ENCODE data around the gene KRTAP5-8. TPM values are rescaled to one million over a fixed set of nuclear protein-coding genes. Genes with fewer than 3 reads are reported as not detected.
A peak's percentile ranks its signal among the peaks of the same experiment; 100 is the strongest.

Gene KRTAP5-8
- total and polyA plus RNA-seq, 2 of the 4 experiments (the other 2 are of a cell fraction), result 0.07 TPM; not detected in 1

GRCh38 chr11:71504531-71504930 lies 33.3 kb upstream of the KRTAP5-8 start:
- DNase-seq (no peak), ATAC-seq (ENCODE audit: low read depth) (no peak)
- H2AK5ac ChIP-seq (ENCODE audit: low read depth, low read length), result no peak overlapping the region
- H4K5ac ChIP-seq (ENCODE audit: low read depth, low read length), result no peak overlapping the region
- H3K4me1 ChIP-seq (ENCODE audit: control insufficient read depth, insufficient read depth, low read length), result no peaks in the 10 kb centered on the region
- no peak overlapping the region for H3K56ac ChIP-seq (ENCODE audit: extremely low read depth, insufficient read depth, low read length)
- no peak overlapping the region for H3K9ac ChIP-seq (ENCODE audit: low read depth, low read length)
- H2BK120ac ChIP-seq (ENCODE audit: low read depth, low read length), result no peak overlapping the region
- no peak overlapping the region for H3K4me2 ChIP-seq (ENCODE audit: low read depth, low read length)
- peak overlapping the region; percentile 53 for H2AK9ac ChIP-seq (replicated peaks; ENCODE audit: low read depth, low read length, poor library complexity)
- no peaks in the 10 kb centered on the region for H3K79me1 ChIP-seq (ENCODE audit: low read depth in 1 of 2, low read length in 2 of 2)
- no peaks in the 10 kb centered on the region for H3K9me3 ChIP-seq (ENCODE audit: control insufficient read depth, insufficient read depth, low read length)
- no peak overlapping the region for H4K8ac ChIP-seq (ENCODE audit: low read depth in 2 of 2, low read length in 2 of 2)
- H3K27ac ChIP-seq (ENCODE audit: insufficient read depth, low read length), result no peak overlapping the region
- CTCF ChIA-PET, result no interaction called here
- 67% methylated on average over 3 of the region's 10 CpGs; no CpG with 5 or more reads in 1 of the 2 experiments for WGBS, 2 experiments (ENCODE audit: extremely low coverage in 2 of 2, insufficient read length in 1 of 2)
- H3K14ac ChIP-seq (replicated peaks; ENCODE audit: low read depth, low read length), result no peak overlapping the region
- POLR2A ChIA-PET (ENCODE audit: unreplicated experiment), result no interaction called here
- 0 out of 2 replicates have a peak, but pooled peaks cover 5% of the 10 kb centered on the region for H3K9me1 ChIP-seq (ENCODE audit: insufficient read depth, low read length)
- intact Hi-C loops (cut with micrococcal nuclease), result no loop called here
- dilution Hi-C loops (cut with HindIII; ENCODE audit: low sequenced_read_pairs, unreplicated experiment), result no loop called here
- no peak overlapping the region for H2BK20ac ChIP-seq (ENCODE audit: low read depth, low read length)
- no TSS peak for BruUV-seq (replicated peaks)
- no peak overlapping the region for H3K23ac ChIP-seq (ENCODE audit: low read depth, low read length)
- no peak overlapping the region for H3K18ac ChIP-seq (ENCODE audit: low read depth, low read length)
- H2BK5ac ChIP-seq (ENCODE audit: low read depth, low read length, poor library complexity, severe bottlenecking), result no peak overlapping the region
- H3K27me3 ChIP-seq (ENCODE audit: control insufficient read depth, insufficient read depth, low read length), result no peaks in the 10 kb centered on the region
- no peak for TF ChIP-seq MAZ (IDR thresholded peaks at IDR 0.05; ENCODE audit: borderline replicate concordance, low read depth, low read length)
- TF ChIP-seq BHLHE40 (IDR thresholded peaks at IDR 0.05; ENCODE audit: low read depth, low read length), result no peak
- no peak for TF ChIP-seq CEBPB (IDR thresholded peaks at IDR 0.05; ENCODE audit: low read depth, low read length)
- TF ChIP-seq MXI1 (IDR thresholded peaks at IDR 0.05; ENCODE audit: borderline replicate concordance, low read depth, low read length), result no peak
- TF ChIP-seq RCOR1 (IDR thresholded peaks at IDR 0.05; ENCODE audit: insufficient replicate concordance, low read length), result no peak
- no peak for TF ChIP-seq POLR2A (IDR thresholded peaks at IDR 0.05; ENCODE audit: low read depth, low read length)
- no peak for TF ChIP-seq CHD1 (IDR thresholded peaks at IDR 0.05; ENCODE audit: low read depth, low read length)
- no peak for TF ChIP-seq SMC3 (IDR thresholded peaks at IDR 0.05; ENCODE audit: low read depth, low read length)
- no peak for TF ChIP-seq MAFK (IDR thresholded peaks at IDR 0.05; ENCODE audit: low read depth, low read length)
- TF ChIP-seq CTCF (conservative IDR thresholded peaks at IDR 0.05; ENCODE audit: low read depth, low read length), result no peak
- TF ChIP-seq USF2 (IDR thresholded peaks at IDR 0.05; ENCODE audit: low read depth, low read length), result no peak
- TF ChIP-seq RAD21 (IDR thresholded peaks at IDR 0.05; ENCODE audit: low read length), result no peak
- no peak for TF ChIP-seq ELK1 (IDR thresholded peaks at IDR 0.05; ENCODE audit: borderline replicate concordance, low read depth, low read length)
- TF ChIP-seq NFE2L2 (IDR thresholded peaks at IDR 0.05; ENCODE audit: low read depth, low read length), result no peak
- H3K4ac ChIP-seq (ENCODE audit: low read depth, low read length), result no peak overlapping the region
- H2BK15ac ChIP-seq (ENCODE audit: low read depth, low read length), result no peak overlapping the region
- H3K36me3 ChIP-seq (ENCODE audit: control insufficient read depth, insufficient read depth, low read length), result peaks cover 30% of the 10 kb centered on the region
- no peaks in the 10 kb centered on the region for H4K20me1 ChIP-seq (ENCODE audit: insufficient read depth, low read length)
- H2AFZ ChIP-seq (replicated peaks; ENCODE audit: low read length, poor library complexity), result no peak overlapping the region
- in situ Hi-C loops (cut with MboI; ENCODE audit: low sequenced_read_pairs), result no loop called here
- H3K4me3 ChIP-seq (ENCODE audit: insufficient read depth, low read depth, low read length), result no peak overlapping the region
- no peak overlapping the region for H4K91ac ChIP-seq (ENCODE audit: insufficient read depth, low read depth, low read length)
